GM19397 (cell line): ENCODE measurements around the gene TSPEAR.

Experiments
- ATAC-seq: cut with Tn5 transposase; IDR thresholded peaks from one replicate; pipeline ENCODE4 v1.9.1; 2021; ENCODE audit warnings: mild to moderate bottlenecking, moderate library complexity; ENCODE audit not compliant: unreplicated experiment

The TSPEAR gene

GRCh38 chr21:44723177-44724131 lies 12.1 kb upstream of the TSPEAR start:
- no peak for ATAC-seq

GRCh38 chr21:44722731-44723130 lies 11.4 kb upstream of the TSPEAR start:
- ATAC-seq: no peak

- ATAC-seq: no peak
Measured at GRCh38 chr21:44720170-44720569, 8.8 kb upstream of the TSPEAR start.

GRCh38 chr21:44718571-44718970 lies 7.2 kb upstream of the TSPEAR start:
- ATAC-seq: no peak

- ATAC-seq: no peak
Measured at GRCh38 chr21:44718093-44718492, 6.7 kb upstream of the TSPEAR start.

GRCh38 chr21:44716984-44717383 lies 5.6 kb upstream of the TSPEAR start:
- no peak for ATAC-seq

- no peak for ATAC-seq
Measured at GRCh38 chr21:44714905-44715304, 3.5 kb upstream of the TSPEAR start.

- no peak for ATAC-seq
Measured at GRCh38 chr21:44713846-44714245, 2.5 kb upstream of the TSPEAR start.

GRCh38 chr21:44713130-44713529 lies 1.8 kb upstream of the TSPEAR start:
- ATAC-seq: no peak

GRCh38 chr21:44712203-44713028 lies 1.0 kb upstream of the TSPEAR start:
- no peak for ATAC-seq

GRCh38 chr21:44710756-44711326 lies 531 bp downstream of the TSPEAR start:
- ATAC-seq: no peak

- ATAC-seq: no peak
Measured at GRCh38 chr21:44710294-44710665, 1.1 kb downstream of the TSPEAR start.

GRCh38 chr21:44709426-44710293 lies 1.7 kb downstream of the TSPEAR start:
- ATAC-seq: no peak

- no peak for ATAC-seq
Measured at GRCh38 chr21:44708866-44709425, 2.4 kb downstream of the TSPEAR start.

- no peak for ATAC-seq
Measured at GRCh38 chr21:44708213-44708865, 3.0 kb downstream of the TSPEAR start.

GRCh38 chr21:44706706-44707581 lies 4.4 kb downstream of the TSPEAR start:
- no peak for ATAC-seq

- ATAC-seq: no peak
Measured at GRCh38 chr21:44706026-44706705, 5.2 kb downstream of the TSPEAR start.

GRCh38 chr21:44704636-44705001 lies 6.8 kb downstream of the TSPEAR start:
- no peak for ATAC-seq
